Suprapubic skin (tissue), 4 donors: ENCODE data around the gene NR2F1-AS1.

ENCODE experiments used
- EP300 ChIP-seq: sonication (generic); formaldehyde crosslinking; IDR thresholded peaks from one replicate; pipeline ENCODE4 v1.6.1; 2017; ENCODE audit warnings: antibody characterized with exemption
- POLR2A ChIP-seq, 2 donors: fragments of 450-650 bp; IDR thresholded peaks; one replicate each; pipeline ENCODE4 v1.6.1; 2017; ENCODE audit warnings: antibody characterized with exemption in 2 of 2, mild to moderate bottlenecking in 2 of 2, moderate library complexity in 2 of 2
- POLR2AphosphoS5 ChIP-seq, 3 donors: sonication (generic); formaldehyde crosslinking; IDR thresholded peaks; one replicate each; pipeline ENCODE4 v1.6.1; 2017; ENCODE audit warnings: antibody characterized with exemption in 3 of 3
- TF ChIP-seq, protein P1 (sequence below), 2 donors: fragments of 200-600 bp in 1 of 2; fragments of 450-650 bp in 1 of 2; sonication (generic) in 1 of 2; IDR thresholded peaks; one replicate each; pipeline ENCODE4 v1.5.1; 2016 to 2019; ENCODE audit warnings: antibody characterized with exemption in 2 of 2, mild to moderate bottlenecking in 1 of 2, moderate library complexity in 1 of 2

DNA sequence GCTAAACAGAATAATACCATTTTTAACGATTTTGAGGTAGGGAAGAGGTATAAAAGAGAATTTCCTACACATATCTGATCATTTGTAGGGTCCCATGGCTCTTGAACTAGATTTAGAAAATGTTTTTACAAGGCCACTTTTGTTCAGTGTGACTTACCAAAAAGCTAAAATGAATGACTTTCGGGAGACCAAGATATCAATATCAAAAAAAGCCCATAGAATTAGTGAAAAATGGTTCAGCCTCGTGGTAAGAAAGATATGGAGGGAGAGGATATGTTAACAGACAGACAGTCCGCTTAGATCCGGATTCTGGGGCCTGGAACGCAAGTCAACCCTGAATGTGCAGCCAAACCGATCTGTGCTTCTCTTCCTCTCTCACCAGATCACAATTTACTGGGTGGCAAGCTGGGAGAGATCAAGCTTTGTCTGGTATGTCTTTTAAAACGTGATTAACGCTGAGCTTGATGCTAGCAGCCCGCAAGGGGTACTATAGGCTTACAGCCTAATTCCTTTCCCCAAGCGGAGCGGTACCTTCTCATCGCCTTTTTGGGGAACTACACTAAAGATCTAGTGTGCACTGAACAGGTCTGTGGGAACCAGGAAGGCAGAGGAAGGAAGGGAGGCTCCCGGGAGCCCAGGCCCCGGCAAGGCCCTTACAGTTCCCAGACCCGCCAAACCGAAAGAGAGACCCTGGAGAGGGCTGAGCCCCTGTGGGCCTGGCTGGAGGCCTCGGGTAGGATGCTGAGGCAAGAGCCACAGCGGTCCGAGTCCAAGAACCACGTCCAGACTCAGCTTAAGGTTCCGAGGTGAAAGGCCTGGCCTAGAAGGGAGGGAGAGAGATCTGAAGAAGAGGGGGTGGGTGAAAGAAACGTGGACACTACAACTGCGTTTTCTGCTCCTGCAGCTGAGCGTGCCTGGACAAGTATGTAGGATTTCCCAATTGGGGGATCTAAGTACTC is 2.9 kb downstream of the NR2F1-AS1 start:
- TF ChIP-seq POLR2A (IDR thresholded peaks at IDR 0.05) (no peak), EP300 (no peak), POLR2AphosphoS5 (IDR thresholded peaks at IDR 0.05) (no peak)
- TF ChIP-seq, protein P1, sequence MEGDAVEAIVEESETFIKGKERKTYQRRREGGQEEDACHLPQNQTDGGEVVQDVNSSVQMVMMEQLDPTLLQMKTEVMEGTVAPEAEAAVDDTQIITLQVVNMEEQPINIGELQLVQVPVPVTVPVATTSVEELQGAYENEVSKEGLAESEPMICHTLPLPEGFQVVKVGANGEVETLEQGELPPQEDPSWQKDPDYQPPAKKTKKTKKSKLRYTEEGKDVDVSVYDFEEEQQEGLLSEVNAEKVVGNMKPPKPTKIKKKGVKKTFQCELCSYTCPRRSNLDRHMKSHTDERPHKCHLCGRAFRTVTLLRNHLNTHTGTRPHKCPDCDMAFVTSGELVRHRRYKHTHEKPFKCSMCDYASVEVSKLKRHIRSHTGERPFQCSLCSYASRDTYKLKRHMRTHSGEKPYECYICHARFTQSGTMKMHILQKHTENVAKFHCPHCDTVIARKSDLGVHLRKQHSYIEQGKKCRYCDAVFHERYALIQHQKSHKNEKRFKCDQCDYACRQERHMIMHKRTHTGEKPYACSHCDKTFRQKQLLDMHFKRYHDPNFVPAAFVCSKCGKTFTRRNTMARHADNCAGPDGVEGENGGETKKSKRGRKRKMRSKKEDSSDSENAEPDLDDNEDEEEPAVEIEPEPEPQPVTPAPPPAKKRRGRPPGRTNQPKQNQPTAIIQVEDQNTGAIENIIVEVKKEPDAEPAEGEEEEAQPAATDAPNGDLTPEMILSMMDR (IDR thresholded peaks at IDR 0.05), result no peak
